Cardiac muscle cell (in vitro differentiated cells and primary cell): Measurements from ENCODE around the gene CLDN22. TPM values are rescaled to one million over a fixed set of nuclear protein-coding genes. Genes with fewer than 3 reads are reported as not detected.

Experiments used
- DNase-seq, 2 donors: peaks; one replicate each; pipeline versions ENCODE4 v3.0.0 to v3.0.0-alpha.2; 2010 to 2017; ENCODE audit warnings: low read depth in 1 of 2, low spot score in 1 of 2
- H3K27ac ChIP-seq: fragments of 200-600 bp; sonication (generic); 2 replicates; pipeline ENCODE4 v1.5.1; 2016
- H3K27me3 ChIP-seq: fragments of 200-600 bp; sonication (generic); 2 replicates; pipeline ENCODE4 v1.6.0; 2016; ENCODE audit warnings: control low read depth
- H3K36me3 ChIP-seq: fragments of 200-600 bp; sonication (generic); 2 replicates; pipeline ENCODE4 v1.5.1; 2016; ENCODE audit warnings: control low read depth
- H3K4me1 ChIP-seq: fragments of 200-600 bp; sonication (generic); 2 replicates; pipeline ENCODE4 v1.8.1; 2017; ENCODE audit warnings: low read depth, mild to moderate bottlenecking, mixed run types
- H3K4me3 ChIP-seq: fragments of 200-600 bp; sonication (generic); 2 replicates; pipeline ENCODE4 v1.5.1; 2016; ENCODE audit warnings: mild to moderate bottlenecking
- H3K9me3 ChIP-seq: fragments of 200-600 bp; sonication (generic); 2 replicates; pipeline ENCODE4 v1.5.1; 2017; ENCODE audit warnings: low read depth, mild to moderate bottlenecking, control low read depth
- CTCF ChIP-seq: IDR thresholded peaks from 2 replicates; pipeline ENCODE4 v1.5.1; 2012; ENCODE audit warnings: low read depth, mild to moderate bottlenecking, low read length
- polyA plus RNA-seq: library from polyadenylated mRNA; unstranded; fragments of >200 nt; fragmentation: Nextera tagmentation; extraction: Ambion mirVana; gene quantifications from 2 replicates; pipeline ENCODE4 v1.2.1, GENCODE V29; 2016
- total RNA-seq: library from RNA; depleted of rRNA; stranded (reverse); fragments of >200 nt; gene quantifications from 2 replicates; pipeline ENCODE4 v1.2.3, GENCODE V29; 2016

The CLDN22 gene
- total and polyA plus RNA-seq, 2 experiments from 2014 or later = not detected

- H3K9me3 ChIP-seq = no peaks in the 10 kb centered on the region
These were observed 20.6 kb downstream of the CLDN22 start for GRCh38 chr4:183299464-183299863.

GRCh38 chr4:183297675-183298074 lies 22.4 kb downstream of the CLDN22 start:
- H3K36me3 ChIP-seq = no peaks in the 10 kb centered on the region
- H3K27ac ChIP-seq = no peak overlapping the region
- H3K27me3 ChIP-seq = no peaks in the 10 kb centered on the region
- no peak for DNase-seq
- H3K4me3 ChIP-seq = no peak overlapping the region
- H3K9me3 ChIP-seq = no peaks in the 10 kb centered on the region
- TF ChIP-seq CTCF = no peak
- H3K4me1 ChIP-seq = no peaks in the 10 kb centered on the region

More at GRCh38 chr4:183299464-183299863, 20.6 kb downstream of the CLDN22 start:
- no peaks in the 10 kb centered on the region for H3K36me3 ChIP-seq
- TF ChIP-seq CTCF = no peak
- H3K4me3 ChIP-seq = no peak overlapping the region
- H3K27ac ChIP-seq = no peak overlapping the region
- no peak for DNase-seq
- H3K4me1 ChIP-seq = no peaks in the 10 kb centered on the region
- H3K27me3 ChIP-seq = no peaks in the 10 kb centered on the region

GRCh38 chr4:183295711-183296110 lies 24.4 kb downstream of the CLDN22 start:
- TF ChIP-seq CTCF = no peak
- H3K36me3 ChIP-seq = no peaks in the 10 kb centered on the region
- no peaks in the 10 kb centered on the region for H3K9me3 ChIP-seq
- no peak overlapping the region for H3K4me3 ChIP-seq
- H3K27ac ChIP-seq = peak overlapping the region; percentile 56
- no peaks in the 10 kb centered on the region for H3K27me3 ChIP-seq
- no peaks in the 10 kb centered on the region for H3K4me1 ChIP-seq
- no peak for DNase-seq

GRCh38 chr4:183291070-183291469 lies 29.0 kb downstream of the CLDN22 start:
- no peak for TF ChIP-seq CTCF
- H3K27ac ChIP-seq = no peak overlapping the region
- H3K4me3 ChIP-seq = no peak overlapping the region
- no peaks in the 10 kb centered on the region for H3K9me3 ChIP-seq
- peaks cover 7% of the 10 kb centered on the region for H3K36me3 ChIP-seq
- no peaks in the 10 kb centered on the region for H3K4me1 ChIP-seq
- H3K27me3 ChIP-seq = no peaks in the 10 kb centered on the region
- DNase-seq = no peak

GRCh38 chr4:183289688-183290087 lies 30.4 kb downstream of the CLDN22 start:
- no peak overlapping the region for H3K27ac ChIP-seq
- peaks cover 13% of the 10 kb centered on the region for H3K36me3 ChIP-seq
- H3K4me3 ChIP-seq = no peak overlapping the region
- TF ChIP-seq CTCF = no peak
- no peaks in the 10 kb centered on the region for H3K27me3 ChIP-seq
- no peak for DNase-seq
- no peaks in the 10 kb centered on the region for H3K9me3 ChIP-seq
- H3K4me1 ChIP-seq = no peaks in the 10 kb centered on the region

- no peak overlapping the region for H3K27ac ChIP-seq
- peaks cover 13% of the 10 kb centered on the region for H3K36me3 ChIP-seq
- TF ChIP-seq CTCF = no peak
- no peaks in the 10 kb centered on the region for H3K27me3 ChIP-seq
- H3K4me1 ChIP-seq = no peaks in the 10 kb centered on the region
- DNase-seq = no peak
- no peaks in the 10 kb centered on the region for H3K9me3 ChIP-seq
- H3K4me3 ChIP-seq = no peak overlapping the region
These were observed 31.1 kb downstream of the CLDN22 start for GRCh38 chr4:183288955-183289354.
